GM18951 (cell line): Measurements from ENCODE around the gene DCK.
"Not testable (repeated sequence)": the region's sequence is repeated elsewhere in the genome, so short reads cannot be mapped to it uniquely, and the experiment has no call there.

Source experiments
- POLR2A ChIP-seq: IDR thresholded peaks from 4 replicates; pipeline ENCODE4 v1.6.1; 2011; ENCODE audit warnings: mild to moderate bottlenecking; ENCODE audit not compliant: insufficient read length, insufficient read depth; ENCODE audit errors: extremely low read depth
- in situ Hi-C: fragments of 300-500 bp; cut with MboI; formaldehyde crosslinking; loops from one replicate; pipeline ENCODE4 v1.12.0; 2022; ENCODE audit warnings: low sequenced_read_pairs, mixed read lengths, inconsistent platforms; ENCODE audit not compliant: unreplicated experiment

DCK gene

GRCh38 chr4:70984589-70984988 is 8.9 kb upstream of the DCK start:
- in situ Hi-C loops = no loop called here
- TF ChIP-seq POLR2A = no peak

DNA sequence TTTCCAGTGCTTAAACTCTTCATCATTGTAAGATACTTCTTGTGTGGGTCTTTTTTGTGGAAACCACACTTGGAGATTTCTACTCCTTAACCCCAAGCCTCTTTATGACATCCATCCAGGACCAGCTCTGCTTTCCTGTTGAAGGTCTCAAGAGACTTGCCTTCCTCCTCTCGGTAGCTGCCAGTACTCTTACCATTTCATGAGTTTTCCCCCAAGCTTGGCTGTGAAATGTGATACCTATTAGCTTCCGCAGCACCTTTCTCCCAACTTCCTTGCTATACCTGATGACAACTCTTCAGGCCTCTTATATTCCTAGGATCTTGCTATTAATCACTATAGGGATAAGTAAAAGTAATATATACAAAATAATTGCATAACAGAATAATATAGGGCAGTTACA is 1.9 kb upstream of the DCK start:
- no peak for TF ChIP-seq POLR2A

DNA sequence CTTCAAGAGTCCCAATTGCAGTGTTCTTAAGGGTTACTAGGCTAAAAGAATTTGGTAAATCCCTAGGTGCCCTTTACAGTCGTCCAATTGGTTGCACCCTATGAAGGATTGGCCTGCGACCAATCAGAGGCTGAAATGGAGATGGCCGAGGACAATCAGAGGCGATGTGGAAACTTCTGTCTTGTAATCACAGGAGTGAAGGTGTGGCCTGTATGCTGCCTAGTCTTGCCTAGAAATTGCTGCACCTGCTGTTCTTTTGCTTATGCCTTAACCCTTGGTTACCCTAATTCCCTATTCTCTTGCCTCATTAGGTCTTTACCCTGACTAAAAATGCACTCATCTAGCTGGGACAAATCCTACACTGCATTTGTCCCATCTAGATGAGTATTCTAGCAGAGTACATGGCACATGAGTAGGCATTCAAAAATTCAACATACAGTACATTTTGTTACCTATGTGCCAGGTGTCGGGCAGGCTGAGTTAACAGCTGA is 1.0 kb upstream of the DCK start:
- TF ChIP-seq POLR2A = no peak
- in situ Hi-C loops = no loop called here

More for the DNA sequence above, 1.9 kb upstream of the DCK start:
- in situ Hi-C loops = no loop called here

DNA sequence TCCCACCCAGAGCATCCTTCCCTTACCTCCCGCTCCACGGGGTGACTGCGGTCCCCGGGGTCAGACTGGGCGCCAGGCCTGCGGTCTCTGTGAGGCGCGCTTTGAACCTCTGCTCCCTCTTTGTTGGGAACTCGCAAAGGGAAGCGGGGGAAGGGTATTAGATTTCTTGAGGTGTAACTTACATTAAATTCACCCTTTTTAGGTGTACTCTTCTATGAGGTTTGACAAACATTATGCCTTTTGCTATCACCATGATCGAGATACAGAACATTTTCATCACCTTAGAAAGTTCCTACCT is 569 bp downstream of the DCK start:
- in situ Hi-C loops = no loop called here
- TF ChIP-seq POLR2A = no peak

DNA sequence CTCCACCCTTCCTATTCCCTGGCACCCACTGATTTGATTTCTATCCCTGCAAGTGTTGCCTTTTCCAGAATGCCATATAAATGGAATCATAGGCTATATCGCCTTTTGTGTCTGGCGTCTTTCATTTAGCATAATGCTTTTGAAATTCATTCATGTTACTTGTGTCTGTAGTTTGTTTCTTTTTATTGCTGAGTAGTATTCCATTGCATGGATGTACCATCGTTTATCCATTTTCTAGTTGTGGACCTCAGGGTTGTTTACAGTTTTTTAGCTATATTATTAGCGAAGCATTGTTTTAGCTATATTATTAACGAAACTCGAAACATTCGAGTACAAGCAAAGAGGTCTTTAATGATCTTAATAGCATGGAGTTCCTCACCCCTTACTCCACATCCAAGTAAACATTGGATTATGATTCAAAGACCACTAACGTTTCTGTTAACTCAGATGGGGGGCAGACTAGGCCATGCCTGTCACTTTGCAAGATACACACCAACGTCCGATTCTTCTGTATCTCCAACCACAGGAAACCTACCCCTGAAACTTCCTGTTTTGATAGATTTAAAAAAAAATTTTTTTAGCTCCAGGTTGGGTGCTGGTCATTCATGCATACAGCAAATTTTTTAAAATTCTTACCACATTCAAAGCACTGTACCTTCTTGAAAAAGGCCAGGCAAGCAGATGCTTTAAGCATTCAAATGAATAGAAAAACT is 1.1 kb downstream of the DCK start:
- in situ Hi-C loops = no loop called here
- no peak for TF ChIP-seq POLR2A

GRCh38 chr4:70996018-70996360 is 2.5 kb downstream of the DCK start:
- TF ChIP-seq POLR2A = no peak
- in situ Hi-C loops = no loop called here

DNA sequence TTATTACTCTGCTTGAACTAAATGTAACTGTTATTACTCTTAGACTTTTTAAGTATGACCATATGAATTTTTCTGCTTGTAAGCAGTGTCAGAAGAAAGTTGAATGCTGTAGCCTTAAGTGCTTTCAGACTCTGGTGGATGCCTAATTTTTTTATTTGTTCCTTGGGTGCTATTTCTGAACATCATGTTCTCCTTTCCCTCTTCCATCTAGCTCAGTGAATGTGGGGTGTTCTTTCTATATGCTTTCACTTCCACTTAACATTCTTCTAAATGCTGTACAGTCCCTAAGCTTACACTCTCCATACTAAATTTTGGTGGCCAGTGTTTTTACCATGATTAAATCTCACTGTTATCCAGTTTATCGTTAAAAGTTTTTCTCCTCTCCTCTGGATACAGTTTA is 3.6 kb downstream of the DCK start:
- no peak for TF ChIP-seq POLR2A
- in situ Hi-C loops = no loop called here

GRCh38 chr4:70997546-70997945 is 4.1 kb downstream of the DCK start:
- no peak for TF ChIP-seq POLR2A
- in situ Hi-C loops = no loop called here

DNA sequence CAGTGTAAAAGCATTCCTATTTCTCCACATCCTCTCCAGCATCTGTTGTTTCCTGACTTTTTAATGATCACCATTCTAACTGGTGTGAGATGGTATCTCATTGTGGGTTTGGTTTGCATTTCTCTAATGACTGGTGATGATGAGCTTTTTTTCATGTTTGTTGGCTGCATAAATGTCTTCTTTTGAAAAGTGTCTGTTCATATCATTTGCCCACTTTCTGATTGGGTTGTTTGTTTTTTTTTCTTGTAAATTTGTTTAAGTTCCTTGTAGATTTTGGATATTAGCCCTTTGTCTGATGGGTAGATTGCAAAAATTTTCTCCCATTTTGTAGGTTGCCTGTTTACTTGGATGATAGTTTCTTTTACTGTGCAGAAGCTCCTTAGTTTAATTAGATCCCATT is 6.2 kb downstream of the DCK start:
- in situ Hi-C loops = not testable (repeated sequence)

DNA sequence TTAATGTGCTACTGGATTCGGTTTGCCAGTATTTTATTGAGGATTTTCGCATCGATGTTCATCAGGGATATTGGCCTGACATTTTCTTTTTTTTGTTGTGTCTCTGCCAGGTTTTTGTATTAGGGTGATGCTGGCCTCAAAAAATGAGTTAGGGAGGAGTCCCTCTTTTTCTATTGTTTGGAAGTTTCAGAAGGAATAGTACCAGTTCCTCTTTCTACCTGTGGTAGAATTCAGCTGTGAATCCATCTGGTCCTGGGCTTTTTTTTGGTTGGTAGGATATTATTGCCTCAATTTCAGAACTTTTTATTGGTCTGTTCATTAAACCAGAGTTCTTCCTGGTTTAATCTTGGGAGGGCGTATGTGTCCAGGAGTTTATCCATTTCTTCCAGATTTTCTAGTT is 7.9 kb downstream of the DCK start:
- in situ Hi-C loops = not testable (repeated sequence)

- no peak for TF ChIP-seq POLR2A
These were observed 10.9 kb downstream of the DCK start for GRCh38 chr4:71004281-71004851.

DNA sequence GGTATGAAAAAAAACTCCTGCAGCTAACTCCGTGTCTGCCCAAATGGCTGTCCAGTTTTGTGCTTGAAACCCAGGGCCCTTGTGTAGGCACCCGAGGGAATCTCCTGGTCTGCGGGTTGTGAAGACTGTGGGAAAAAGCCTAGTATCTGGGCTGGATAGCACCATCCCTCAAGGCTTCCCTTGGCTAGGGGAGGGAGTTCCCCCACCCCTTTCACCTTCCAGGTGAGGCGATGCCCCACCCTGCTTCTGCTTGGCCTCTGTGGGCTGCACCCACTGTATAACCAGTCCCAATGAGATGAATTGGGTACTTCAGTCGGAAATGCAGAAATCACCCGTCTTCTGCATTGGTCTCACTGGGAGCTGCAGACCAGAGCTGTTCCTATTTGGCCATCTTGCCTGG is 11.6 kb downstream of the DCK start:
- in situ Hi-C loops = not testable (repeated sequence)

More at GRCh38 chr4:71004281-71004851, 10.9 kb downstream of the DCK start:
- in situ Hi-C loops = no loop called here

DNA sequence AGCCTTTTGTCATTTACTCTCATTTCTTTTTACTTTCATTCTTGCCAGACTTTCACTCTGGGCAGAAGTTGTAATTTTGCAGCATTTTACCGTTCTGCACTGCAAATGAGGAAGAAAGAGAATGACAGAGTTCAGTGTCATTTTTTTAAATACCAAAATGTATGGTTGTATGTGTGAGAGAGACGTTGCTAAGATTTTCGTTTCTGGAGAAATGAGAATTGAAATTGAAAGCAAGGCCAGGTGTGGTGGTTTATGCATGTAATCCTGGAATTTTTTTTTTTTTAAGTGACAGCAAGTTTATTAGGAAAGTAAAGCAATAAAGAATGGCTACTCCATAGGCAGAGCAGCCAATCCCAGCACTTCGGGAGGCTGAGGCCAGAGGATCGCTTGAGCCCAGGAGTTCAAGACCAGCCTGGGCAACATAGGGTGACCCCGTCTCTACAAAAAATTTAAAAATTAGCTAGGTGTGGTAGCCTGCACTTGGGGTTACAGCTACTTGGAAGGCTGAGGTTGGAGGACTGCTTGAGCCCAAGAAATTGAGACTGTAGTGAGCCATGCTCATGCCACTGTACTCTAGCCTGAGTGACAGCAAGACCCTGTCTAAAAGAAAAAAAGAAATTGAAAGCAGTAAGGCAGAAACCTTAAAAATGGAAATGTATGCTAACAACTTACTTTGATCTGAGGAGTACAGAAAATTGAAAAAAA is 12.9 kb downstream of the DCK start:
- in situ Hi-C loops = no loop called here
- TF ChIP-seq POLR2A = no peak

- in situ Hi-C loops = no loop called here
- no peak for TF ChIP-seq POLR2A
These were observed 14.7 kb downstream of the DCK start for GRCh38 chr4:71008196-71008595.

DNA sequence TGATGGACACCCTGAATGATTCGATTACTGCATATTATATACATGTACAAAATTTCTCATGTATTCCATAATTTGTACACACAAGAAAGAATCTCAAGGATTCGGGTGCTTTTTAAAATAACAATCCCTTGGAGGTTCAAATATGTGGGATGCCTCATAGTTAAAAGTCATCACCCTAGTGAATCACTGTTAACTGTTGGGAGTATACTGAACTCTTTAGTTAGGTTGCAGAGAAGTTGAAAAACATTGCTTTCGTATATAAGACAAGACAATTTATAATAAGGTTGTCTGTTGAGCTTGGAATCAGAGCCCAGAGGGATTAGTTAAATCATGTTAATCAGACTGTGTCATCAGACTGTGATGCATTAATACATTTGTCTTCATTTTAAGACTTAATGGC is 15.6 kb downstream of the DCK start:
- TF ChIP-seq POLR2A = no peak
- in situ Hi-C loops = no loop called here
